Psoas muscle (tissue), 8 donors: Measurements from ENCODE around the gene PAFAH1B1. TPM values are rescaled to one million over a fixed set of nuclear protein-coding genes. Genes with fewer than 3 reads are reported as not detected.

ENCODE experiments used
- ATAC-seq, 4 donors: fragments of 200-7000 bp; cut with Tn5 transposase; one replicate each; pipeline ENCODE4 v1.9.1; 2020; ENCODE audit warnings: moderate library complexity in 3 of 4, mild to moderate bottlenecking in 2 of 4
- DNase-seq, 2 donors: peaks; one replicate each; pipeline ENCODE4 v3.0.0-alpha.2; 2020
- H3K27ac ChIP-seq: fragments of 200-600 bp; one replicate; pipeline ENCODE4 v1.8.0; 2022
- H3K27me3 ChIP-seq, 3 donors: fragments of 200-600 bp in 1 of 3; one replicate each; pipeline versions ENCODE4 v1.6.1 to v1.8.0; 2013 to 2022; ENCODE audit warnings: low read length in 2 of 3, mild to moderate bottlenecking in 2 of 3, moderate library complexity in 1 of 3; ENCODE audit not compliant: insufficient read depth in 3 of 3
- H3K36me3 ChIP-seq, 2 donors: fragments of 200-600 bp in 1 of 2; one replicate each; pipeline versions ENCODE4 v1.6.1 to v1.8.0; 2013 to 2022; ENCODE audit warnings: low read depth in 1 of 2, mild to moderate bottlenecking in 1 of 2, moderate library complexity in 1 of 2; ENCODE audit not compliant: insufficient read depth in 1 of 2
- H3K4me1 ChIP-seq: fragments of 200-600 bp; one replicate; pipeline ENCODE4 v1.8.0; 2022
- H3K4me3 ChIP-seq: fragments of 200-600 bp; one replicate; pipeline ENCODE4 v1.8.0; 2022; ENCODE audit warnings: mild to moderate bottlenecking
- H3K9me3 ChIP-seq: fragments of 200-600 bp; one replicate; pipeline ENCODE4 v1.8.0; 2022
- WGBS, 3 donors: extraction: QIAGEN DNeasy Blood & Tissue Kit; methylation state at CpG; one replicate each; pipeline versions ENCODE4 v1.1.6 to v1.1.7; 2013; 5-methylcytosine and 5-hydroxymethylcytosine counted together
- intact Hi-C, 2 donors: fragments of 100-400 bp; cut with DNase I; formaldehyde crosslinking; loops; one replicate each; pipeline versions ENCODE4 v1.11.0 to v1.14.2; 2022
- polyA plus RNA-seq, 3 donors: library from polyadenylated mRNA; stranded (reverse); fragments of 200-250 nt; gene quantifications; one replicate each; pipeline ENCODE4 v1.2.3, GENCODE V29; 2013
- total RNA-seq, 4 donors: library from RNA; stranded (reverse); fragmentation: NEBNext Ultra II Directional in 2 of 4; extraction: Animal tissue kit (Norgen Biotek cat#: 25700) in 2 of 4; gene quantifications; one replicate each; pipeline versions ENCODE4 v1.2.1 to v1.2.4, GENCODE V29; 2021 to 2023
- TF ChIP-seq, protein P1 (sequence below): fragments of 200-600 bp; IDR thresholded peaks from one replicate; pipeline ENCODE4 v1.8.0; 2022; ENCODE audit warnings: antibody characterized with exemption
- donor health status: healthy with polysubstance abuse.
- donor health status: DM: no; HTN: no; CAD: no; lungs with moderate emphysema.
- donor health status: Bipolar disorder and iron deficiency.
- donor health status: healthy.
- donor health status: DM: yes; HTN: yes; CAD: no.
- donor health status: DM: no; HTN: no; CAD: no.
- donor health status: DM: no; HTN: no; CAD: no.
- donor health status: DM: yes; HTN: yes; CAD: no.

Gene PAFAH1B1
- total and polyA plus RNA-seq, 7 donors, result 43.8 to 168 (median 141) TPM

DNA sequence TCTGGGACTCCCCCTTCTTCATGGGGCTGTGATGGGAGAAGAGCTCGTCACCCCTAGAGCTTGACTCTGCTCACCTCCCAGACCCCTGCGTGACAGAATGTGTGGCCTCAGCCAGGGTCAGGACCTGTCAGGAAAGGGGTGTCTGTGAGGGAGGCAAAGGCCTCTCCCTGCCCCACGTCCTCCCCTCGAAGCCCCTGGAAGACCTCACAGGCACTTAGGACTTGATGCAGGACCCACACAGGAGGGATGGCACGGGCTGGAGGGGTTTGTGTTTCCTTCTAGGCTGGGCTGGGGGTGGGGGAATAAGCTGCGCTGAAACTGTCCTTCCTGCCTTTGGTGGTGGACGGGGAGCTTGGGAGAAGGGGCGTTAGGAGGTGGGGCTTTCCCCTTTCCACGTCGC, 129.2 kb downstream of the PAFAH1B1 start:
- Histone ChIP-seq H3K4me1 (no peaks in the 10 kb centered on the region), H3K9me3 (no peaks in the 10 kb centered on the region), H3K27ac (no peak overlapping the region), H3K36me3 (no peaks in the 10 kb centered on the region), H3K27me3 (peaks cover 0 to 3% (median 0%) of the 10 kb centered on the region in 3 donors), H3K4me3 (no peak overlapping the region)
- no peak for DNase-seq
- intact Hi-C loops, result no loop called here
- ATAC-seq, result no peak
- 37 to 47% (median 42%) methylated on average over 8 to 10 of the region's 10 CpGs for WGBS, 3 donors
- TF ChIP-seq, protein P1, sequence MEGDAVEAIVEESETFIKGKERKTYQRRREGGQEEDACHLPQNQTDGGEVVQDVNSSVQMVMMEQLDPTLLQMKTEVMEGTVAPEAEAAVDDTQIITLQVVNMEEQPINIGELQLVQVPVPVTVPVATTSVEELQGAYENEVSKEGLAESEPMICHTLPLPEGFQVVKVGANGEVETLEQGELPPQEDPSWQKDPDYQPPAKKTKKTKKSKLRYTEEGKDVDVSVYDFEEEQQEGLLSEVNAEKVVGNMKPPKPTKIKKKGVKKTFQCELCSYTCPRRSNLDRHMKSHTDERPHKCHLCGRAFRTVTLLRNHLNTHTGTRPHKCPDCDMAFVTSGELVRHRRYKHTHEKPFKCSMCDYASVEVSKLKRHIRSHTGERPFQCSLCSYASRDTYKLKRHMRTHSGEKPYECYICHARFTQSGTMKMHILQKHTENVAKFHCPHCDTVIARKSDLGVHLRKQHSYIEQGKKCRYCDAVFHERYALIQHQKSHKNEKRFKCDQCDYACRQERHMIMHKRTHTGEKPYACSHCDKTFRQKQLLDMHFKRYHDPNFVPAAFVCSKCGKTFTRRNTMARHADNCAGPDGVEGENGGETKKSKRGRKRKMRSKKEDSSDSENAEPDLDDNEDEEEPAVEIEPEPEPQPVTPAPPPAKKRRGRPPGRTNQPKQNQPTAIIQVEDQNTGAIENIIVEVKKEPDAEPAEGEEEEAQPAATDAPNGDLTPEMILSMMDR, result no peak

DNA sequence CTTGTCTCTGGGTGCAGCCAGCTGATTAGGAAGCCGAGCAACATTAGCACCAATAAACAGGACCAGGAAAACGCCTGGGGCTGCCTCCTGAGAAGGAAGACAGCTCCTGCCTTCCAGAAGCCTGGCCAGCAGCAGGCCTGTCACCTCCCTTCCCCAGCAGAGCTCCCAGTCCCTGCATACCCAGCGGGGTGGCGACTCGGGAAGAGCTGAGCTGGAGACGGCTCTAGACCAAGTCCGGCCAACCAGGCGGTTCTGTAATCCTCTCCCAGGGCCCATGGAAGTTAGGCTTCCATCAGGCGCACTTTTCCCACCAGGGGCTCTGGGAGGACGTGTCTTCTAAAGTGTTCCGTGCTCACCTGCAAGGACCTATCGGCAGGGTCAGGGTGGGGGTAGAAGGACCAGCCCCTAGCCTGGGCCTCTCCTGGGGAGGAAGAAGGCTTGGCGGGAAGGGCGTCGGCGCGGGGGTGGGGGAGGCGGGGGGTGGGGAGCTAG, 130.1 kb downstream of the PAFAH1B1 start:
- Histone ChIP-seq H3K4me1 (no peaks in the 10 kb centered on the region), H3K9me3 (no peaks in the 10 kb centered on the region), H3K27me3 (peaks cover 0 to 3% (median 0%) of the 10 kb centered on the region in 3 donors), H3K4me3 (peak overlapping the region; percentile 55), H3K36me3 (no peaks in the 10 kb centered on the region), H3K27ac (no peak overlapping the region)
- 11 to 14% (median 12%) methylated on average over 17 to 18 of the region's 18 CpGs for WGBS, 3 donors
- ATAC-seq (peak; percentile 12 to 43 (median 16)), DNase-seq (no peak)
- TF ChIP-seq, protein P1, result no peak
- intact Hi-C loops, result no loop called here

DNA sequence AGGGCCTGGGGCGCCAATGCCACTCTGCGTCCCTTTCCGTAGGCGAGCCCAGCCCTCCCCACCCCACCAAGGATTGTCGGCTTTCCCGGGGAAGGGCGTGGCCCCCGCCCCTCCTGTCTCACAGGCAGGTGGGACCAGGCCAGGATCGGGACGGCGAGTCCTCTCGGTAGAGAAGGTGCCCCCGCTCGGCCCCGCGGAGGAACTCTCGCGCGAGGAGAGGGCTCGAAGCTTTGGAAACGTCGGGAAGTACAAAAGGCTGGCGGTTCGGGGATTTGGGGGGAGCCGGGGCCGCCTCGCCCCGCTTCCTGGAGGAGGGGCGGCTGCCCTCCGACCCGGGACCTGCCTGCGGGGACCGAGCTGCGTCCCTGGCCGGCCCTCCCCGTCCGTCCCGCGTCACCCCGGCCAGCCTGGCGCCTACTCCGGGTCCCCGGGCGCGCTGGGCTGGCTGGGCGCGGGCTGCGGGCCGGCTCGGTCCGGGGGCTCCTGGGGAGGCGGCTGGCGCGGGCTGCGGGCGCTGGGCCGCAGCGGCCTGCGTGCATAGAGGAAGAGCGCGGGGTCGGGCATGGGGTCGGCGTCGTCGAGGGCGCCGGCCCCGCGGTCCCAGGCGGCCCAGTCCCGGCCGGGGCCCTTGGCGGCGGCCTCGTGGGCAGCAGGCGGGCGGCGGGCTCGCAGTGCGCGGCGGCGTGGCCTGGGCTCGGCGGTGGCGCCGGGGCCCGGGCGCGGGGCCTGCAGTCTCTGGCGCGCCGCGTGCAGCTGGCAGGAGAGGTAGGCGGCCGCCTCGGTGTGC, 130.7 kb downstream of the PAFAH1B1 start:
- Histone ChIP-seq H3K27me3 (peaks cover 0 to 3% (median 0%) of the 10 kb centered on the region in 3 donors), H3K9me3 (no peaks in the 10 kb centered on the region), H3K36me3 (no peaks in the 10 kb centered on the region), H3K4me1 (no peaks in the 10 kb centered on the region), H3K27ac (no peak overlapping the region), H3K4me3 (peak overlapping the region; percentile 55)
- intact Hi-C loops, result no loop called here
- TF ChIP-seq, protein P1, result no peak
- 1 to 2% (median 1%) methylated on average over 35 to 98 of the region's 98 CpGs for WGBS, 3 donors
- ATAC-seq, result peak; percentile 40 to 62 (median 49)
- peak in 1 of 2 donors; percentile 41 for DNase-seq

DNA sequence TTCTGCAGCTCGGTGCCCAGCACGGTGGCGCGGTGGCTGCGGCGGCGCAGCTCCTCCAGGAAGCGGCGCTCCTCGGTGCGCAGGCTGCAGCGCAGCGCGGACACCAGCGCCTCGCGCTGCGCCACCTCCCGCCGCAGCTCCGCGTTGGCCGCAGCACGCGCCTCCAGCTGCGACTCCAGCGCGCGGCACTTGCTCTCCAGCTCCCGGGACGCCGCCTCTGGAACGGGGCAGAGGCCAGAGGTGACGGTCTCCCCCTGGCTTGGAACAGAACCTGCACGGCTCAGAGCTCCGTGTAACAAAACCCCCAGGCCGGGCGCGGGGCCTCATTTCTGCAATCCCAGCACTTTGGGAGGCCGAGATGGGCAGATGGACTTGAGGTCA, 131.3 kb downstream of the PAFAH1B1 start:
- Histone ChIP-seq H3K4me3 (peak overlapping the region; percentile 55), H3K27me3 (peaks cover 0 to 3% (median 0%) of the 10 kb centered on the region in 3 donors), H3K4me1 (no peaks in the 10 kb centered on the region), H3K36me3 (no peaks in the 10 kb centered on the region), H3K9me3 (no peaks in the 10 kb centered on the region), H3K27ac (no peak overlapping the region)
- DNase-seq, result peak in 1 of 2 donors; percentile 42
- TF ChIP-seq, protein P1, result peak; percentile 15
- peak; percentile 62 to 85 (median 74) for ATAC-seq
- 0 to 1% (median 1%) methylated on average over 26 to 40 of the region's 40 CpGs for WGBS, 3 donors
- intact Hi-C loops, result no loop called here
